NOMO-1 treated with DMSO at 0.1 percent for 48 hours (cell line): Measurements from ENCODE around the gene MAT1A.
"Not testable (repeated sequence)": the region's sequence is repeated elsewhere in the genome, so short reads cannot be mapped to it uniquely, and the experiment has no call there.

Experiments used
- DNase-seq: peaks from one replicate; lab custom pipeline; 2025; ENCODE audit not compliant: unreplicated experiment; lab: John Stamatoyannopoulos, UW

MAT1A gene

GRCh38 chr10:80265740-80266512 is 23.5 kb downstream of the MAT1A start:
- no peak for DNase-seq

GRCh38 chr10:80264081-80265056 is 25.1 kb downstream of the MAT1A start:
- DNase-seq = no peak

- no peak for DNase-seq
Measured at GRCh38 chr10:80261316-80262030, 28.0 kb downstream of the MAT1A start.

GRCh38 chr10:80260295-80261243 is 28.9 kb downstream of the MAT1A start:
- no peak for DNase-seq

GRCh38 chr10:80259405-80259871 is 30.0 kb downstream of the MAT1A start:
- DNase-seq = no peak

- not testable (repeated sequence) for DNase-seq
Measured at GRCh38 chr10:80256798-80257197, 32.7 kb downstream of the MAT1A start.

- not testable (repeated sequence) for DNase-seq
Measured at GRCh38 chr10:80254726-80255125, 34.7 kb downstream of the MAT1A start.

- not testable (repeated sequence) for DNase-seq
Measured at GRCh38 chr10:80253963-80254271, 35.5 kb downstream of the MAT1A start.

GRCh38 chr10:80253266-80253962 is 36.0 kb downstream of the MAT1A start:
- peak; percentile 61 for DNase-seq

GRCh38 chr10:80252296-80252887 is 37.1 kb downstream of the MAT1A start:
- no peak for DNase-seq

- DNase-seq = not testable (repeated sequence)
Measured at GRCh38 chr10:80251703-80252280, 37.7 kb downstream of the MAT1A start.

GRCh38 chr10:80250399-80250798 is 39.1 kb downstream of the MAT1A start:
- DNase-seq = not testable (repeated sequence)

GRCh38 chr10:80249906-80250305 is 39.6 kb downstream of the MAT1A start:
- DNase-seq = not testable (repeated sequence)

- DNase-seq = not testable (repeated sequence)
Measured at GRCh38 chr10:80247611-80248010, 41.8 kb downstream of the MAT1A start.

- not testable (repeated sequence) for DNase-seq
Measured at GRCh38 chr10:80244371-80244770, 45.1 kb downstream of the MAT1A start.

GRCh38 chr10:80242341-80242740 is 47.1 kb downstream of the MAT1A start:
- DNase-seq = not testable (repeated sequence)

- DNase-seq = not testable (repeated sequence)
Measured at GRCh38 chr10:80236457-80236856, 53.0 kb downstream of the MAT1A start.

GRCh38 chr10:80234331-80235235 is 54.9 kb downstream of the MAT1A start:
- not testable (repeated sequence) for DNase-seq
